Jurkat, Clone E6-1 (cell line): Measurements from ENCODE around the gene ADGRL3.
"Not testable (repeated sequence)": the region's sequence is repeated elsewhere in the genome, so short reads cannot be mapped to it uniquely, and the experiment has no call there.

Experiments used
- DNase-seq: peaks from one replicate; pipeline ENCODE4 v3.0.0-alpha.2; 2011; ENCODE audit warnings: low read depth, low spot score
- H3K4me3 ChIP-seq: 2 replicates; pipeline ENCODE4 v1.5.1; 2011; ENCODE audit warnings: mild to moderate bottlenecking, low read length, control low read depth, moderate library complexity

ADGRL3 gene

GRCh38 chr4:61938250-61938846, 738.2 kb downstream of the ADGRL3 start:
- no peak overlapping the region for H3K4me3 ChIP-seq
- peak; percentile 90 for DNase-seq

- no peak overlapping the region for H3K4me3 ChIP-seq
- no peak for DNase-seq
Observed at GRCh38 chr4:61950625-61951024, 750.5 kb downstream of the ADGRL3 start.

GRCh38 chr4:61953386-61953785, 753.3 kb downstream of the ADGRL3 start:
- no peak overlapping the region for H3K4me3 ChIP-seq
- DNase-seq = no peak

- H3K4me3 ChIP-seq = no peak overlapping the region
- DNase-seq = no peak
Observed at GRCh38 chr4:61958591-61958990, 758.5 kb downstream of the ADGRL3 start.

- no peak overlapping the region for H3K4me3 ChIP-seq
- no peak for DNase-seq
Observed at GRCh38 chr4:61959087-61959486, 759.0 kb downstream of the ADGRL3 start.

- no peak for DNase-seq
- H3K4me3 ChIP-seq = no peak overlapping the region
Observed at GRCh38 chr4:61984260-61984909, 784.3 kb downstream of the ADGRL3 start.

GRCh38 chr4:61985426-61985825, 785.3 kb downstream of the ADGRL3 start:
- DNase-seq = no peak
- no peak overlapping the region for H3K4me3 ChIP-seq

GRCh38 chr4:61986929-61987328, 786.8 kb downstream of the ADGRL3 start:
- DNase-seq, H3K4me3 ChIP-seq: not testable (repeated sequence)

GRCh38 chr4:61992351-61992750, 792.2 kb downstream of the ADGRL3 start:
- H3K4me3 ChIP-seq = no peak overlapping the region
- DNase-seq = no peak

- DNase-seq = no peak
- no peak overlapping the region for H3K4me3 ChIP-seq
Observed at GRCh38 chr4:61994036-61994435, 793.9 kb downstream of the ADGRL3 start.

- no peak for DNase-seq
- no peak overlapping the region for H3K4me3 ChIP-seq
Observed at GRCh38 chr4:61995717-61996340, 795.7 kb downstream of the ADGRL3 start.

GRCh38 chr4:61996943-61997342, 796.8 kb downstream of the ADGRL3 start:
- no peak overlapping the region for H3K4me3 ChIP-seq
- DNase-seq = no peak

- DNase-seq = no peak
- H3K4me3 ChIP-seq = no peak overlapping the region
Observed at GRCh38 chr4:61997831-61998230, 797.7 kb downstream of the ADGRL3 start.

GRCh38 chr4:62003695-62004094, 803.6 kb downstream of the ADGRL3 start:
- no peak for DNase-seq
- no peak overlapping the region for H3K4me3 ChIP-seq

- H3K4me3 ChIP-seq = no peak overlapping the region
- DNase-seq = no peak
Observed at GRCh38 chr4:62004881-62005280, 804.8 kb downstream of the ADGRL3 start.

GRCh38 chr4:62006108-62006507, 806.0 kb downstream of the ADGRL3 start:
- no peak for DNase-seq
- no peak overlapping the region for H3K4me3 ChIP-seq

- DNase-seq = no peak
Observed at GRCh38 chr4:62015043-62015739, 815.1 kb downstream of the ADGRL3 start.

GRCh38 chr4:62018537-62018936, 818.4 kb downstream of the ADGRL3 start:
- no peak for DNase-seq
- no peak overlapping the region for H3K4me3 ChIP-seq

More at GRCh38 chr4:62015043-62015739, 815.1 kb downstream of the ADGRL3 start:
- no peak overlapping the region for H3K4me3 ChIP-seq

- H3K4me3 ChIP-seq = no peak overlapping the region
Observed at GRCh38 chr4:62023633-62024032, 823.5 kb downstream of the ADGRL3 start.

GRCh38 chr4:62028745-62029144, 828.6 kb downstream of the ADGRL3 start:
- H3K4me3 ChIP-seq = no peak overlapping the region
- no peak for DNase-seq

More at GRCh38 chr4:62023633-62024032, 823.5 kb downstream of the ADGRL3 start:
- DNase-seq = no peak
